NCI-H1417 treated with DMSO at 0.1 percent for 48 hours (cell line): ENCODE results near the gene SHTN1.

Source experiments
- DNase-seq: peaks from one replicate; lab custom pipeline; 2025; lab: John Stamatoyannopoulos, UW

Gene SHTN1

GRCh38 chr10:116984202-116984990 lies 20.6 kb downstream of the SHTN1 start:
- DNase-seq: no peak

GRCh38 chr10:116980041-116980440 lies 24.9 kb downstream of the SHTN1 start:
- DNase-seq: no peak

- no peak for DNase-seq
These were observed 26.1 kb downstream of the SHTN1 start for GRCh38 chr10:116978901-116979300.

GRCh38 chr10:116974456-116975005 lies 30.5 kb downstream of the SHTN1 start:
- DNase-seq: no peak

- no peak for DNase-seq
These were observed 31.0 kb downstream of the SHTN1 start for GRCh38 chr10:116973946-116974455.

GRCh38 chr10:116973371-116973905 lies 31.5 kb downstream of the SHTN1 start:
- DNase-seq: no peak

GRCh38 chr10:116972131-116972530 lies 32.9 kb downstream of the SHTN1 start:
- no peak for DNase-seq

GRCh38 chr10:116970050-116970449 lies 34.9 kb downstream of the SHTN1 start:
- DNase-seq: no peak

GRCh38 chr10:116968331-116968730 lies 36.7 kb downstream of the SHTN1 start:
- no peak for DNase-seq

GRCh38 chr10:116961406-116962251 lies 43.4 kb downstream of the SHTN1 start:
- peak; percentile 77 for DNase-seq

- DNase-seq: no peak
These were observed 44.8 kb downstream of the SHTN1 start for GRCh38 chr10:116960066-116960776.

- DNase-seq: no peak
These were observed 52.3 kb downstream of the SHTN1 start for GRCh38 chr10:116952729-116953128.

- no peak for DNase-seq
These were observed 56.5 kb downstream of the SHTN1 start for GRCh38 chr10:116948530-116948870.

GRCh38 chr10:116947841-116948529 lies 57.0 kb downstream of the SHTN1 start:
- DNase-seq: no peak

GRCh38 chr10:116944911-116945310 lies 60.1 kb downstream of the SHTN1 start:
- no peak for DNase-seq

- no peak for DNase-seq
These were observed 73.2 kb downstream of the SHTN1 start for GRCh38 chr10:116931806-116932205.

GRCh38 chr10:116926426-116926825 lies 78.6 kb downstream of the SHTN1 start:
- DNase-seq: no peak

- no peak for DNase-seq
These were observed 79.9 kb downstream of the SHTN1 start for GRCh38 chr10:116925056-116925455.

GRCh38 chr10:116919706-116920105 lies 85.3 kb downstream of the SHTN1 start:
- DNase-seq: no peak

GRCh38 chr10:116919164-116919563 lies 85.8 kb downstream of the SHTN1 start:
- no peak for DNase-seq

- no peak for DNase-seq
These were observed 86.4 kb downstream of the SHTN1 start for GRCh38 chr10:116918583-116918982.
